BE2C (cell line): ENCODE results near the gene SREBF2.

Experiments used
- DNase-seq: peaks from one replicate; pipeline ENCODE4 v3.0.0-alpha.2; 2020
- H3K27me3 ChIP-seq: fragments of 250-450 bp; sonication (Bioruptor Pico); 2 replicates; pipeline ENCODE4 v1.5.1; 2020; ENCODE audit warnings: mild to moderate bottlenecking
- H3K36me3 ChIP-seq: fragments of 250-450 bp; sonication (Bioruptor Pico); 2 replicates; pipeline ENCODE4 v1.5.1; 2020; ENCODE audit warnings: mild to moderate bottlenecking
- H3K4me1 ChIP-seq: fragments of 250-450 bp; sonication (Bioruptor Pico); 2 replicates; pipeline ENCODE4 v1.5.1; 2020
- H3K4me3 ChIP-seq: 2 replicates; pipeline ENCODE4 v1.5.1; 2011; ENCODE audit warnings: low read depth, low read length
- H3K9me3 ChIP-seq: fragments of 250-450 bp; sonication (Bioruptor Pico); 2 replicates; pipeline ENCODE4 v1.5.1; 2020
- TF ChIP-seq, protein P1 (sequence below): IDR thresholded peaks from 2 replicates; pipeline ENCODE4 v1.5.1; 2012; ENCODE audit warnings: mild to moderate bottlenecking, low read depth, low read length

The SREBF2 gene

DNA sequence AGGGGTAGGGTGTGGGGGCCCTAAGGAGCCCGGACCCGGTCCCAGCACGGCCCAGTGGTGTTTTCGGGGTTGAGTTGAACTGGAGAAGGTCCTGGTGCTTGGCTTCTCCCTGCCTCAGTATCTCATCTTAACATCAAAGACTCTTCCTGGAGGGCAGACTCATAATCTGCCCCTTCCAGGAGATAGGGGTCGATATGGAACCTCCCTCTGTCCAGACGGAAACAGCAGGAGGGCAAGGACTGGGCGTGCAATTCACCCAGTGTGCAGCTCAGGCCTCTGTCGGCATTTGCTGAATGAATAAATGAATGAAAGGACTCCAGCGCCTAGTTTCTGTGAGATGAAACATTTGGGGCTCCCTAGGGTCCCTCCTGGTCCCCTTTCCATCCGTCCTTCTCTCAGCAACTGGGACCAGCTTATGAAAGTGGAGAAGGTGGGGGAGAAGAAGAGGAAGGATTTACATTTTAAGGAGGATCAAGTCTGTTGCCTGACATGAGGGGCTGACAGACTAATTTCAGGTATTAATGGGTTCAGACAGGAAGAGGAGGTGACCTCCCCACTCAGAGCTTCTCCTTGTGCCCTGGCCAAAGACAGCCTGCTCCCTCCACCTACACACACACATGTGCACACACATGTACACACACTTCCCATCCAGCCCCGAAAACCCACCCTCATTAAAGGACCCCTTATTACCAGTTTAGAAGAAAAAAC lies 83.0 kb downstream of the SREBF2 start:
- Histone ChIP-seq H3K27me3 (peaks cover 72% of the 10 kb centered on the region), H3K4me3 (no peak overlapping the region), H3K36me3 (no peaks in the 10 kb centered on the region), H3K9me3 (no peaks in the 10 kb centered on the region), H3K4me1 (no peaks in the 10 kb centered on the region)
- TF ChIP-seq, protein P1, sequence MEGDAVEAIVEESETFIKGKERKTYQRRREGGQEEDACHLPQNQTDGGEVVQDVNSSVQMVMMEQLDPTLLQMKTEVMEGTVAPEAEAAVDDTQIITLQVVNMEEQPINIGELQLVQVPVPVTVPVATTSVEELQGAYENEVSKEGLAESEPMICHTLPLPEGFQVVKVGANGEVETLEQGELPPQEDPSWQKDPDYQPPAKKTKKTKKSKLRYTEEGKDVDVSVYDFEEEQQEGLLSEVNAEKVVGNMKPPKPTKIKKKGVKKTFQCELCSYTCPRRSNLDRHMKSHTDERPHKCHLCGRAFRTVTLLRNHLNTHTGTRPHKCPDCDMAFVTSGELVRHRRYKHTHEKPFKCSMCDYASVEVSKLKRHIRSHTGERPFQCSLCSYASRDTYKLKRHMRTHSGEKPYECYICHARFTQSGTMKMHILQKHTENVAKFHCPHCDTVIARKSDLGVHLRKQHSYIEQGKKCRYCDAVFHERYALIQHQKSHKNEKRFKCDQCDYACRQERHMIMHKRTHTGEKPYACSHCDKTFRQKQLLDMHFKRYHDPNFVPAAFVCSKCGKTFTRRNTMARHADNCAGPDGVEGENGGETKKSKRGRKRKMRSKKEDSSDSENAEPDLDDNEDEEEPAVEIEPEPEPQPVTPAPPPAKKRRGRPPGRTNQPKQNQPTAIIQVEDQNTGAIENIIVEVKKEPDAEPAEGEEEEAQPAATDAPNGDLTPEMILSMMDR, result no peak
- no peak for DNase-seq

DNA sequence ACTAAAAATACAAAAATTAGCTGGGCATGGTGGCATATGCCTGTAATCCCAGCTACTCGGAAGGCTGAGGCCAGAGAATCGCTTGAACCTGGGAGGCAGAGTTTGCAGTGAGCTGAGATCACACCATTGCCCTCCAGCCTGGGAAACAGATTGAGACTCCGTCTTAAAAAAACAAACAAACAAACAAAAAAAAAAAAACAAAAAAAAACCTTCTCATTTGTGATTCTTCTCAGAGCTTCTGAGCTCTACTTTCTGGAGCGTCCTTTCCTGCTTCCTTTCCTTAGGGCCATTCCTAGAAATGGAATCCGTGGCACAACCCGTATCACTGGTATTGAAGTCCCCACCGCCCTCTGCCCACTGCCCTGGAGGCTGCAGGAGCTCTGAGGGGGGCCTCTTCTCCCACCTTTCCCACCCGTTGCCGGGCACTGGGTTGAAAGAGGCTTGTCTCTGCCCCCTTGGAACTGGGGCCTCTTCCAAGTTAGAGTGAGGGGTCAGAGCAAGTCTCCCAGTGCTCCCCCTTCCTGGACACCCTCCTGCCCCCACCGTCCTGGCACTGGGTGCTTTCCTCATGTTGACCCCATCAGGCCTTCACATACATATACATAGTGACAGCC lies 83.9 kb downstream of the SREBF2 start:
- Histone ChIP-seq H3K9me3 (no peaks in the 10 kb centered on the region), H3K27me3 (peaks cover 63% of the 10 kb centered on the region), H3K36me3 (no peaks in the 10 kb centered on the region), H3K4me1 (no peaks in the 10 kb centered on the region), H3K4me3 (no peak overlapping the region)
- TF ChIP-seq, protein P1, result no peak
- no peak for DNase-seq

DNA sequence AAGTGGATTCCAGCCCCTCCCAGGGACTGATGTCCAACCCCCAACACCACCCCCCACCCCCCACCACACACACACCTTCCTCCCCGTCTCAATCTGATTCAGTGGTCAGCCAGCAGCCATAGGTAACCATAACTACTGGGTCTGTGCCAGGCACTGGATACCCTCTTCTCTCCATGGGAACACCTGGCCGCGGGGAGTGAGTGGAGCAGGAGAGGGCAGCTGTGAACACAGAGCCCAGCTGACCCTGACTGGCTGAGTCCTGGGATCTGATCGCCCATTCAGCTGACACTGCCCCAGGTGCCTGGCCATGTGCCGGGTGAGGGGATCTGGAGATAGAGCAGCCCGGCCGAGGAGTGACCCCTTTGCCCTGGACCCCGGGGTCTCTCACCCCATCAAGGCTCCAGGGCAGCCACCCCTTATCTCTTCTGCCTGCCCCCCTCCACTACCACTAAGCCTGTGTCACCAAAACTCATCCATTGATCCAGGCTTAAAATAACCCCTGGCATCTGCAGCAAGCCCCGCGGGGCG lies 84.5 kb downstream of the SREBF2 start:
- Histone ChIP-seq H3K27me3 (peaks cover 57% of the 10 kb centered on the region), H3K4me1 (no peaks in the 10 kb centered on the region), H3K9me3 (no peaks in the 10 kb centered on the region), H3K4me3 (no peak overlapping the region), H3K36me3 (no peaks in the 10 kb centered on the region)
- DNase-seq, result no peak
- TF ChIP-seq, protein P1, result no peak

DNA sequence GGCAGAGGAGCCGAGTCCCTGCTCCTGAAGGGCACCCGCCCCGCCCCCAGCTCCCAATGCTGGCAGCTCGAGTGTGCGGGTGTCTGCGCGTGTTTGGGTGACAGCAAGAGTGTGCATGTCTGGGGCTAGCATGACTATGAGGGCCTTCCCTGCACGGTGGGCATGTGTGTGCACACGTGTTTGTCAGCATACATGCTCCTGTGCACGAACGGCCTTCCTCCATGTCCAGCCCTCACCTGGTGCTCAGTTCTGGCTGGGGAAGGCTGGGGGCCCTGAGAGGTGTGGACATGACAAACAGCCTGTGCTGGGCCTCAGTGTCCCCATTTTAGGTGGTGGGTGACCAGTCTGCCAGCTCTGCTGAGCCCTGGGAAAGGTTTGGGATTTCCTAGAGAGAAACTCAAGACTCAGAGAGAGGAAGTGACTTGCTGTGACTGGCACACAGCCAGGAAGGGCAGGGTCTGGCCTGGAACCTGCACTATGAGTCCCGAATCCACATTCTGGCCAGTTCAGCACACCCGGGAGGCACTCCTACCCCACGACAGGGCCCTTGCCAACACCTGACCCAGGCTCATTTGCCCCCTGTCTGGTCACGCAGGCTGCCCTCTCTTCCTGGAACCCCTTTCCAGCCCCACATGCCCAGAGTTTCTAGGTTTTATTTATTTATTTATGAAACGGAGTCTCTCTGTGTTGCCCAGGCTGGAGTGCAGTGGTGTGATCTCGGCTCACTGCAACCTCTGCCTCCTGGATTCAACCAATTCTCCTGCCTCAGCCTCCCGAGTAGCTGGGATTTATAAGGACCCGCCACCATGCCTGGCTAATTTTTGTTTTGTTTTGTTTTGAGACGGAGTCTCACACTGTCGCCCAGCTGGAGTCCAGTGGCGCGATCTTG lies 85.2 kb downstream of the SREBF2 start:
- no peaks in the 10 kb centered on the region for H3K4me1 ChIP-seq
- TF ChIP-seq, protein P1, result no peak
- H3K36me3 ChIP-seq, result no peaks in the 10 kb centered on the region
- peak; percentile 64 for DNase-seq
- no peak overlapping the region for H3K4me3 ChIP-seq
- H3K9me3 ChIP-seq, result no peaks in the 10 kb centered on the region
- H3K27me3 ChIP-seq, result peaks cover 50% of the 10 kb centered on the region

DNA sequence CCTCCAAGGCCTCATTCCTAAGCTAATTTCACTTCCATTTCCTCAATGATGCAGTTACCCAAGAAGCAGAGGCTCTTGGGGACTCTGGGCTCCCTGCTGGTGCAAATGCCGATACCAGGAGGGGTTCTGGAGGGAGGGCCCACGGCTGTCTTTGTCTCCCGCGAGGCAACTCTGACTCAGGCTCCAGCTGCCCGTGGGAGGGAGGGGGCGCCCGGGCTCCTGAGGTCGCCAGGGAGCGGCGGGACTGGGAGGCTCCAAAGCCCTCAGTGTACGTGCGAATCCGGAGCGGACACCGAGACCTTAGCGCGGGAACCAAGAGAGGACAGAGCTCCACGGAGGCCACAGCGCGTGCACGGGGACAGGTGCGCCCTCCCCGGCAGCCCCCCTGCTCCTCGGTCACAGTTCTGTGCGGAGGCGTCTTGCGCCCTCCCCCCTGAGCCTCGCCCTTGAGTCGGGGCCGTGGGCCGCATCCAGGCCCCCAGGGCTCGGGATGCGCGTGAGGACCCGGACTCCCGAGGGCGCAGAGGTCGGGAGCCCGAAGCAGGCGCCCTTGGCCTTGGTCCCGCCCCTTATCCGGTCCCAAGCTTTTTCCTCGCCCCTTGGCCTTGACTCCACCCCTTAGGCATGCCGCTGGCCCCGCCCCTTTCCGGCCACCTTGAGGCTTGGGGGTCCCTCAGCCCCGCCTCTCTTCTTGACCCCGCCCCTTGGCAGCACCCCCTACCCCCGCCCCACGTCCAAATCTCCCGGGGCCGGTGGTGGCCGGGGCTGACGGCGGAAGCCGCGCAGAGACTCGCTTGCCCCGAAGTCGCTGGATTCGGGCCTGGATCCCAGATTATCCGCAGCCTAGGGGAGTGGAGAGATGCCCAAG lies 86.7 kb downstream of the SREBF2 start:
- Histone ChIP-seq H3K27me3 (peaks cover 38% of the 10 kb centered on the region), H3K4me1 (no peaks in the 10 kb centered on the region), H3K36me3 (no peaks in the 10 kb centered on the region), H3K4me3 (peak overlapping the region; percentile 43), H3K9me3 (no peaks in the 10 kb centered on the region)
- TF ChIP-seq, protein P1, result no peak
- DNase-seq, result peak; percentile 65
